H1 (cell line): ENCODE measurements around the gene PAPSS2. TPM values are rescaled to one million over a fixed set of nuclear protein-coding genes. Genes with fewer than 3 reads are reported as not detected.

Source experiments
- CTCF ChIA-PET: fragments of 300-600 bp; sonication (Branson Sonifier 250); formaldehyde crosslinking; loops from one replicate; lab custom pipeline; 2021; ENCODE audit not compliant: partially characterized antibody; lab: Charles Lee
- POLR2A ChIA-PET: fragments of 300-600 bp; sonication (Branson Sonifier 250); formaldehyde crosslinking; loops from one replicate; lab custom pipeline; 2021; ENCODE audit warnings: inconsistent platforms; ENCODE audit not compliant: partially characterized antibody; lab: Charles Lee
- DNase-seq, 2 experiments: peaks; one replicate each; pipeline versions ENCODE4 v3.0.0 to v3.0.0-alpha.2; 2010 to 2022; ENCODE audit warnings: low spot score in 2 of 2, low read depth in 1 of 2, mixed read lengths in 1 of 2
- FAIRE-seq: peaks from 2 replicates; lab custom pipeline; 2011; peaks lifted over from hg19 to GRCh38; lab: Jason Lieb, UNC
- H2AFZ ChIP-seq: 2 replicates; pipeline ENCODE4 v1.8.1; 2012; ENCODE audit warnings: low read length, inconsistent platforms
- H2AK5ac ChIP-seq: 2 replicates; pipeline ENCODE4 v1.6.1; 2013; ENCODE audit warnings: low read depth, low read length
- H2BK120ac ChIP-seq: replicated peaks from 2 replicates; pipeline ENCODE3; 2013; ENCODE audit warnings: low read depth, low read length, inconsistent platforms
- H2BK12ac ChIP-seq: 2 replicates; pipeline ENCODE4 v1.6.1; 2013; ENCODE audit warnings: low read depth, low read length
- H2BK15ac ChIP-seq: 2 replicates; pipeline ENCODE4 v1.6.1; 2013; ENCODE audit warnings: low read length
- H2BK20ac ChIP-seq: 2 replicates; pipeline ENCODE4 v1.6.1; 2013; ENCODE audit warnings: low read length
- H2BK5ac ChIP-seq: 2 replicates; pipeline ENCODE4 v1.6.1; 2013; ENCODE audit warnings: low read depth, low read length
- H3K14ac ChIP-seq: 2 replicates; pipeline ENCODE4 v1.6.1; 2013; ENCODE audit warnings: inconsistent platforms; ENCODE audit not compliant: insufficient read length
- H3K18ac ChIP-seq: 2 replicates; pipeline ENCODE4 v1.6.1; 2013; ENCODE audit warnings: low read length; ENCODE audit errors: extremely low read depth
- H3K23ac ChIP-seq: 2 replicates; pipeline ENCODE4 v1.6.1; 2013; ENCODE audit warnings: inconsistent platforms; ENCODE audit not compliant: insufficient read length
- H3K23me2 ChIP-seq: 2 replicates; pipeline ENCODE4 v1.6.1; 2013; ENCODE audit warnings: low read depth, low read length
- H3K27ac ChIP-seq: 2 replicates; pipeline ENCODE4 v1.6.1; 2011; ENCODE audit warnings: low read depth, low read length, inconsistent platforms
- H3K27me3 ChIP-seq, 4 experiments: replicated peaks in 1 of 4; 1 replicate in 1 of 4; 2 replicates in 3 of 4; pipeline versions ENCODE4 v1.6.1 to v1.8.1; 2011 to 2013; ENCODE audit warnings: low read length in 3 of 4, mild to moderate bottlenecking in 3 of 4, inconsistent platforms in 2 of 4, mixed read lengths in 2 of 4, moderate library complexity in 1 of 4; ENCODE audit not compliant: control insufficient read depth in 3 of 4, insufficient read depth in 3 of 4; ENCODE audit errors: extremely low read depth in 1 of 4
- H3K36me3 ChIP-seq, 4 experiments: 2 replicates each; pipeline versions ENCODE4 v1.6.1 to v1.8.1; 2011 to 2013; ENCODE audit warnings: mild to moderate bottlenecking in 4 of 4, low read length in 3 of 4, moderate library complexity in 2 of 4, control low read depth in 1 of 4, inconsistent platforms in 1 of 4; ENCODE audit not compliant: insufficient read depth in 4 of 4, control insufficient read depth in 2 of 4
- H3K4ac ChIP-seq: replicated peaks from 2 replicates; pipeline ENCODE3; 2013; ENCODE audit warnings: low read length, low read depth, mixed read lengths, inconsistent platforms; ENCODE audit not compliant: insufficient read length
- H3K4me1 ChIP-seq, 4 experiments: replicated peaks in 1 of 4; 1 replicate in 1 of 4; 2 replicates in 3 of 4; pipeline versions ENCODE4 v1.6.1 to v1.8.1; 2011 to 2013; ENCODE audit warnings: low read length in 3 of 4, inconsistent platforms in 2 of 4, mixed read lengths in 1 of 4; ENCODE audit not compliant: insufficient read depth in 4 of 4, control insufficient read depth in 3 of 4
- H3K4me2 ChIP-seq, 2 experiments: 2 replicates each; pipeline versions ENCODE4 v1.6.1 to v1.8.1; 2011 to 2013; ENCODE audit warnings: low read depth in 2 of 2, low read length in 2 of 2, control low read depth in 1 of 2, inconsistent platforms in 1 of 2, mild to moderate bottlenecking in 1 of 2; ENCODE audit not compliant: insufficient read depth in 1 of 2
- H3K4me3 ChIP-seq, 4 experiments: fragments of 200-600, 300-600 bp in 1 of 4; sonication (generic), shearing (Covaris generic), sonication (Bioruptor Twin) in 1 of 4; 2 replicates each; pipeline versions ENCODE4 v1.5.1 to v1.8.1; 2011 to 2016; ENCODE audit warnings: low read length in 4 of 4, low read depth in 3 of 4, control low read depth in 2 of 4, inconsistent platforms in 2 of 4, mild to moderate bottlenecking in 2 of 4, mixed read lengths in 1 of 4, moderate library complexity in 1 of 4; ENCODE audit not compliant: insufficient read depth in 2 of 4; ENCODE audit errors: extremely low read depth in 1 of 4
- H3K56ac ChIP-seq: replicated peaks from 2 replicates; pipeline ENCODE3; 2013; ENCODE audit warnings: low read depth, mild to moderate bottlenecking, mixed read lengths, low read length, inconsistent platforms; ENCODE audit not compliant: insufficient read length
- H3K79me1 ChIP-seq: 2 replicates; pipeline ENCODE4 v1.6.1; 2013; ENCODE audit warnings: low read depth, low read length, control low read depth
- H3K79me2 ChIP-seq, 2 experiments: 2 replicates each; pipeline versions ENCODE4 v1.6.1 to v1.8.1; 2012 to 2013; ENCODE audit warnings: low read length in 2 of 2, mild to moderate bottlenecking in 2 of 2, inconsistent platforms in 1 of 2; ENCODE audit not compliant: insufficient read depth in 2 of 2, control insufficient read depth in 1 of 2
- H3K9ac ChIP-seq, 4 experiments: replicated peaks in 1 of 4; 1 replicate in 1 of 4; 2 replicates in 3 of 4; pipeline versions ENCODE4 v1.6.1 to v1.8.1; 2011 to 2013; ENCODE audit warnings: low read depth in 3 of 4, low read length in 3 of 4, control low read depth in 2 of 4, mild to moderate bottlenecking in 2 of 4, moderate library complexity in 2 of 4, inconsistent platforms in 1 of 4; ENCODE audit errors: extremely low read depth in 1 of 4
- H3K9me3 ChIP-seq, 2 experiments: 2 replicates each; pipeline versions ENCODE4 v1.6.1 to v1.8.1; 2012 to 2013; ENCODE audit warnings: mild to moderate bottlenecking in 2 of 2, moderate library complexity in 2 of 2, control low read depth in 1 of 2, inconsistent platforms in 1 of 2, low read depth in 1 of 2, low read length in 1 of 2, mixed read lengths in 1 of 2; ENCODE audit not compliant: insufficient read depth in 2 of 2
- H4K20me1 ChIP-seq, 2 experiments: replicated peaks in 1 of 2; 2 replicates each; pipeline versions ENCODE3 to v1.8.1; 2011 to 2013; ENCODE audit warnings: inconsistent platforms in 2 of 2, low read length in 2 of 2, mild to moderate bottlenecking in 1 of 2; ENCODE audit not compliant: insufficient read depth in 2 of 2, control insufficient read depth in 1 of 2
- H4K5ac ChIP-seq: 2 replicates; pipeline ENCODE4 v1.6.1; 2013; ENCODE audit warnings: low read length, low read depth, mixed read lengths, inconsistent platforms; ENCODE audit not compliant: insufficient read length
- H4K8ac ChIP-seq: 2 replicates; pipeline ENCODE4 v1.8.0; 2013; ENCODE audit warnings: mild to moderate bottlenecking, moderate library complexity, low read length, inconsistent platforms; ENCODE audit not compliant: insufficient read depth; ENCODE audit errors: extremely low read depth
- H4K91ac ChIP-seq: replicated peaks from 2 replicates; pipeline ENCODE3; 2013; ENCODE audit warnings: low read length, mixed read lengths, inconsistent platforms; ENCODE audit not compliant: insufficient read length
- CTCF ChIP-seq, 3 experiments: IDR thresholded peaks; 1 replicate in 2 of 3; 2 replicates in 1 of 3; pipeline versions ENCODE4 v1.5.1 to v1.6.1; 2011; ENCODE audit warnings: low read length in 3 of 3, mild to moderate bottlenecking in 3 of 3, inconsistent platforms in 2 of 3, low read depth in 1 of 3, moderate library complexity in 1 of 3; ENCODE audit not compliant: insufficient read depth in 1 of 3; ENCODE audit errors: control extremely low read depth in 1 of 3
- WGBS, 2 experiments: shearing (Covaris generic) in 1 of 2; methylation state at CpG; one replicate each; pipeline versions ENCODE4 v1.1.6 to v1.1.7; 2013 to 2015; ENCODE audit warnings: low lambda C conversion rate in 2 of 2, mixed read lengths in 2 of 2, inconsistent platforms in 1 of 2, low coverage in 1 of 2, missing lambda C conversion rate in 1 of 2; ENCODE audit not compliant: insufficient replicate concordance in 2 of 2, insufficient coverage in 1 of 2, insufficient read length in 1 of 2; ENCODE audit errors: extremely low coverage in 1 of 2, missing lambda C conversion rate in 1 of 2; 5-methylcytosine and 5-hydroxymethylcytosine counted together
- polyA plus RNA-seq, 7 experiments: library from polyadenylated mRNA; depleted of rRNA in 3 of 7; stranded (reverse) in 5 of 7; unstranded in 2 of 7; fragments of >200 nt in 5 of 7; fragments of 200-250 nt in 2 of 7; gene quantifications; 1 replicate in 5 of 7; 2 replicates in 1 of 7; 4 replicates in 1 of 7; pipeline versions ENCODE4 v1.2.1 to v1.2.3, GENCODE V29; 2011 to 2013; ENCODE audit warnings: missing spikeins in 2 of 7, mixed read lengths in 2 of 7
- total RNA-seq: library from RNA; stranded (reverse); fragmentation: NEBNext Ultra II Directional; extraction: Animal tissue kit (Norgen Biotek cat#: 25700); gene quantifications from 2 replicates; pipeline ENCODE4 v1.2.1, GENCODE V29; 2021

PAPSS2 gene
- total and polyA plus RNA-seq, 2 of the 8 experiments (the other 6 are each of a cell fraction or from before 2014, with no cell fraction given): 7.6 to 20.2 TPM

- DNase-seq: no peak
- 94% methylated on average over 1 of the region's 1 CpG; no CpG with 5 or more reads in 1 of the 2 experiments for WGBS, 2 experiments
These were observed 42.2 kb upstream of the PAPSS2 start for GRCh38 chr10:87617503-87617902.

More at GRCh38 chr10:87617503-87617902, 42.2 kb upstream of the PAPSS2 start:
- POLR2A ChIA-PET: no interaction called here
- Histone ChIP-seq H3K14ac (no peak overlapping the region), H4K5ac (no peak overlapping the region), H3K79me2 (no peaks in the 10 kb centered on the region), H3K9ac (no peak overlapping the region), H2BK5ac (no peak overlapping the region), H2AK5ac (no peak overlapping the region), H4K8ac (no peak overlapping the region), H2BK20ac (no peak overlapping the region), H3K36me3 (no peaks in the 10 kb centered on the region; a peak in 1 of 8 replicates), H2BK120ac (no peak overlapping the region), H3K18ac (no peak overlapping the region), H3K56ac (no peak overlapping the region), H4K20me1 (no peaks in the 10 kb centered on the region), H3K23ac (no peak overlapping the region), H2BK12ac (no peak overlapping the region), H3K4me1 (peaks cover 0 to 6% (median 4%) of the 10 kb centered on the region in 4 experiments; a peak in 4 of 7 replicates), H4K91ac (no peak overlapping the region), H2AFZ (no peak overlapping the region), H3K23me2 (no peaks in the 10 kb centered on the region), H3K79me1 (no peaks in the 10 kb centered on the region), H3K27ac (no peak overlapping the region), H3K4me2 (no peak overlapping the region), H3K4ac (no peak overlapping the region), H3K4me3 (no peak overlapping the region), H3K27me3 (no peaks in the 10 kb centered on the region), H2BK15ac (no peak overlapping the region), H3K9me3 (0 out of 4 replicates have a peak, but pooled peaks cover 0 to under 1% of the 10 kb centered on the region in 2 experiments)
- no peak for FAIRE-seq
- TF ChIP-seq CTCF (IDR thresholded peaks at IDR 0.05; ENCODE audit: control extremely low read depth in 1 of 3, insufficient read depth in 1 of 3, low read depth in 1 of 3, low read length in 3 of 3): no peak
- CTCF ChIA-PET: no interaction called here
